HepG2 (cell line): ENCODE data around the gene INPP4B. TPM values are rescaled to one million over a fixed set of nuclear protein-coding genes. Genes with fewer than 3 reads are reported as not detected.

ENCODE experiments used
- ATAC-seq: fragments of 200-7000 bp; cut with Tn5 transposase; 3 replicates; pipeline ENCODE4 v1.9.1; 2020; ENCODE audit warnings: mild to moderate bottlenecking, moderate library complexity
- BruUV-seq: library from RNA; stranded (reverse); fragments of 400-500 nt; replicated peaks from 2 replicates; lab custom pipeline; 2021; lab: Mats Ljungman, UMichigan
- CTCF ChIA-PET: fragments of 300-600 bp; formaldehyde crosslinking; extraction: SDS; loops from one replicate; lab custom pipeline; 2021; ENCODE audit warnings: low total read pairs, inconsistent platforms, low intra/inter-chr PET ratio; lab: Yijun Ruan, JAX
- POLR2A ChIA-PET: fragments of 350-600 bp; sonication (Branson Sonifier 250); formaldehyde crosslinking; loops from one replicate; lab custom pipeline; 2020; ENCODE audit warnings: antibody characterized with exemption, inconsistent platforms; lab: Yijun Ruan, JAX
- DNase-seq: peaks from one replicate; pipeline ENCODE4 v3.0.0-alpha.2; 2015; ENCODE audit warnings: low spot score
- FAIRE-seq: peaks from 3 replicates; lab custom pipeline; 2011; peaks lifted over from hg19 to GRCh38; lab: Jason Lieb, UNC
- H2AFZ ChIP-seq: one replicate; pipeline ENCODE4 v1.6.1; 2011; ENCODE audit warnings: low read length, inconsistent platforms
- H3K27ac ChIP-seq: fragments of 300-600 bp; 3 replicates; pipeline ENCODE4 v1.8.0; 2011; ENCODE audit warnings: mixed run types, mild to moderate bottlenecking, mixed read lengths, low read length, inconsistent platforms; ENCODE audit not compliant: insufficient read depth; ENCODE audit errors: extremely low read length
- H3K27me3 ChIP-seq, 2 experiments: fragments of 200-600 bp in 1 of 2; 2 replicates in 1 of 2; 3 replicates in 1 of 2; pipeline versions ENCODE4 v1.6.0 to v1.8.0; 2011; ENCODE audit warnings: low read length in 2 of 2, mild to moderate bottlenecking in 2 of 2, moderate library complexity in 2 of 2, inconsistent platforms in 1 of 2; ENCODE audit not compliant: insufficient read depth in 2 of 2, control insufficient read depth in 1 of 2
- H3K36me3 ChIP-seq, 2 experiments: fragments of 200-600 bp in 1 of 2; replicated peaks in 1 of 2; 2 replicates in 1 of 2; 3 replicates in 1 of 2; pipeline versions ENCODE4 v1.5.1 to v1.8.0; 2011; ENCODE audit warnings: low read length in 2 of 2, inconsistent platforms in 1 of 2; ENCODE audit not compliant: insufficient read depth in 2 of 2, control insufficient read depth in 1 of 2
- H3K4me1 ChIP-seq: 2 replicates; pipeline ENCODE4 v1.5.1; 2012; ENCODE audit warnings: low read length, inconsistent platforms; ENCODE audit not compliant: insufficient read depth
- H3K4me2 ChIP-seq: 2 replicates; pipeline ENCODE4 v1.6.0; 2011; ENCODE audit warnings: low read depth, low read length, inconsistent platforms
- H3K4me3 ChIP-seq, 3 experiments: fragments of 200-600 bp in 1 of 3; sonication (generic), shearing (Covaris generic) in 1 of 3; replicated peaks in 1 of 3; 2 replicates each; pipeline ENCODE4 v1.5.1; 2011 to 2016; ENCODE audit warnings: low read length in 3 of 3, inconsistent platforms in 2 of 3, low read depth in 2 of 3, mild to moderate bottlenecking in 2 of 3, control low read depth in 1 of 3, mixed read lengths in 1 of 3; ENCODE audit not compliant: insufficient read depth in 1 of 3
- H3K79me2 ChIP-seq: one replicate; pipeline ENCODE4 v1.6.1; 2011; ENCODE audit warnings: low read length, inconsistent platforms; ENCODE audit not compliant: insufficient read depth
- H3K9ac ChIP-seq: 2 replicates; pipeline ENCODE4 v1.6.0; 2011; ENCODE audit warnings: mild to moderate bottlenecking, low read depth, low read length, inconsistent platforms; ENCODE audit not compliant: insufficient read depth
- H3K9me3 ChIP-seq: 2 replicates; pipeline ENCODE4 v1.5.1; 2012; ENCODE audit warnings: mild to moderate bottlenecking, low read length
- H4K20me1 ChIP-seq: 2 replicates; pipeline ENCODE4 v1.6.0; 2011; ENCODE audit warnings: inconsistent platforms, mild to moderate bottlenecking, low read length, moderate library complexity; ENCODE audit not compliant: insufficient read depth
- MXD3 ChIP-seq: IDR thresholded peaks from 2 replicates; pipeline ENCODE4 v1.6.1; 2016; ENCODE audit warnings: mild to moderate bottlenecking, missing biosample characterization, missing genetic modification reagents
- RXRA ChIP-seq: sonication (generic); formaldehyde crosslinking; IDR thresholded peaks from 2 replicates; pipeline ENCODE4 v1.5.1; 2020; ENCODE audit warnings: missing genetic modification reagents
- SAP130 ChIP-seq: IDR thresholded peaks from 2 replicates; pipeline ENCODE4 v1.6.1; 2016; ENCODE audit warnings: low read depth
- SMAD9 ChIP-seq: sonication (generic); formaldehyde crosslinking; IDR thresholded peaks from 2 replicates; pipeline ENCODE4 v1.5.1; 2020; ENCODE audit warnings: mild to moderate bottlenecking, missing genetic modification reagents
- YY1 ChIP-seq: IDR thresholded peaks from 2 replicates; pipeline ENCODE4 v1.6.1; 2011; ENCODE audit warnings: low read length, low read depth, moderate library complexity, mild to moderate bottlenecking; ENCODE audit not compliant: insufficient read depth, insufficient replicate concordance
- ZFP36L2 ChIP-seq: sonication (generic); formaldehyde crosslinking; IDR thresholded peaks from 2 replicates; pipeline ENCODE4 v1.4.0; 2020; ENCODE audit warnings: missing genetic modification reagents
- ZKSCAN1 ChIP-seq: fragments of 150-350 bp; IDR thresholded peaks from 2 replicates; pipeline ENCODE4 v1.6.1; 2014; ENCODE audit warnings: low read length
- ZNF407 ChIP-seq: sonication (generic); formaldehyde crosslinking; IDR thresholded peaks from one replicate; pipeline ENCODE4 v1.5.1; 2020; ENCODE audit warnings: mild to moderate bottlenecking, missing genetic modification reagents; ENCODE audit errors: not compliant biosample characterization
- ZNF710 ChIP-seq: sonication (generic); formaldehyde crosslinking; IDR thresholded peaks from 2 replicates; pipeline ENCODE4 v1.5.0; 2020; ENCODE audit warnings: mild to moderate bottlenecking, missing genetic modification reagents, borderline replicate concordance
- ZNF772 ChIP-seq: sonication (generic); formaldehyde crosslinking; IDR thresholded peaks from 2 replicates; pipeline ENCODE4 v1.5.0; 2020; ENCODE audit warnings: mild to moderate bottlenecking, missing genetic modification reagents
- WGBS: methylation state at CpG from one replicate; pipeline ENCODE4 v1.1.6; 2017; ENCODE audit warnings: low lambda C conversion rate; 5-methylcytosine and 5-hydroxymethylcytosine counted together
- in situ Hi-C: cut with HindIII; loops from 2 replicates; pipeline ENCODE4 v1.10.0; 2017; ENCODE audit warnings: low pct_unique_long_range_greater_than_20kb; ENCODE audit not compliant: extremely low pct_ligation_motif_present
- intact Hi-C: fragments of 100-400 bp; cut with micrococcal nuclease; formaldehyde crosslinking; loops from one replicate; pipeline ENCODE4 v1.10.0; 2022; ENCODE audit not compliant: unreplicated experiment
- polyA plus RNA-seq, 8 experiments: library from polyadenylated mRNA; depleted of rRNA in 3 of 8; stranded (reverse) in 7 of 8; unstranded in 1 of 8; fragments of >200 nt; fragmentation: Illumina TruSeq in 4 of 8; extraction: Trizol in 4 of 8; gene quantifications; 2 replicates each; pipeline versions ENCODE4 v1.2.1 to v1.2.3, GENCODE V29; 2011 to 2016; ENCODE audit warnings: low read depth in 4 of 8, missing spikeins in 1 of 8, mixed read lengths in 1 of 8; ENCODE audit not compliant: insufficient read depth in 1 of 8
- total RNA-seq, 5 experiments: library from RNA; depleted of rRNA; stranded (reverse); fragments of >200 nt; fragmentation: Illumina TruSeq; extraction: Trizol; gene quantifications; 2 replicates each; pipeline ENCODE4 v1.2.3, GENCODE V29; 2016; ENCODE audit warnings: low read depth in 1 of 5
- TF ChIP-seq, protein P1 (sequence below): sonication (generic); formaldehyde crosslinking; IDR thresholded peaks from 2 replicates; pipeline ENCODE4 v1.4.0; 2020; ENCODE audit warnings: missing genetic modification reagents

The INPP4B gene
- total and polyA plus RNA-seq, 2 of the 13 experiments (the other 11 are each of a cell fraction or from before 2014, with no cell fraction given), result not detected

- no peak for TF ChIP-seq ZKSCAN1
Measured at GRCh38 chr4:142547974-142548373, 298.1 kb downstream of the INPP4B start (continued).

GRCh38 chr4:142544594-142544993 lies 301.5 kb downstream of the INPP4B start:
- no peak for FAIRE-seq
- DNase-seq, result no peak
- in situ Hi-C loops (no loop called here), intact Hi-C loops (no loop called here)
- no peaks in the 10 kb centered on the region for H3K4me1 ChIP-seq
- no peak overlapping the region for H3K27ac ChIP-seq
- H3K36me3 ChIP-seq, result no peaks in the 10 kb centered on the region
- no peak overlapping the region for H3K4me3 ChIP-seq
- no peak overlapping the region for H3K9ac ChIP-seq
- H3K4me2 ChIP-seq, result no peak overlapping the region
- no peaks in the 10 kb centered on the region for H4K20me1 ChIP-seq
- H3K9me3 ChIP-seq, result no peaks in the 10 kb centered on the region; the same call in 1 of the 2 replicates
- no peaks in the 10 kb centered on the region for H3K27me3 ChIP-seq
- POLR2A ChIA-PET, result no interaction called here
- H3K79me2 ChIP-seq, result no peaks in the 10 kb centered on the region
- TF ChIP-seq MXD3 (CRISPR knock-in tag) (no peak), SMAD9 (CRISPR knock-in tag) (no peak), ZFP36L2 (no peak), ZNF772 (CRISPR knock-in tag) (no peak), SAP130 (CRISPR knock-in tag) (no peak), RXRA (CRISPR knock-in tag) (no peak), ZNF710 (CRISPR knock-in tag) (no peak), ZNF407 (CRISPR knock-in tag) (no peak), YY1 (no peak)
- TF ChIP-seq, protein P1, sequence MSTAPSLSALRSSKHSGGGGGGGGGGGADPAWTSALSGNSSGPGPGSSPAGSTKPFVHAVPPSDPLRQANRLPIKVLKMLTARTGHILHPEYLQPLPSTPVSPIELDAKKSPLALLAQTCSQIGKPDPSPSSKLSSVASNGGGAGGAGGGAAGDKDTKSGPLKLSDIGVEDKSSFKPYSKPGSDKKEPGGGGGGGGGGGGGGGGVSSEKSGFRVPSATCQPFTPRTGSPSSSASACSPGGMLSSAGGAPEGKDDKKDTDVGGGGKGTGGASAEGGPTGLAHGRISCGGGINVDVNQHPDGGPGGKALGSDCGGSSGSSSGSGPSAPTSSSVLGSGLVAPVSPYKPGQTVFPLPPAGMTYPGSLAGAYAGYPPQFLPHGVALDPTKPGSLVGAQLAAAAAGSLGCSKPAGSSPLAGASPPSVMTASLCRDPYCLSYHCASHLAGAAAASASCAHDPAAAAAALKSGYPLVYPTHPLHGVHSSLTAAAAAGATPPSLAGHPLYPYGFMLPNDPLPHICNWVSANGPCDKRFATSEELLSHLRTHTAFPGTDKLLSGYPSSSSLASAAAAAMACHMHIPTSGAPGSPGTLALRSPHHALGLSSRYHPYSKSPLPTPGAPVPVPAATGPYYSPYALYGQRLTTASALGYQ, result no peak
- CTCF ChIA-PET, result no interaction called here
- WGBS, result 4% methylated on average over 3 of the region's 3 CpGs
- ATAC-seq, result no peak
- no peak overlapping the region for H2AFZ ChIP-seq
- BruUV-seq, result no TSS peak
